GM18508 (cell line): ENCODE data around the gene RPS15.
"Not testable (repeated sequence)": the region's sequence is repeated elsewhere in the genome, so short reads cannot be mapped to it uniquely, and the experiment has no call there.

Experiments
- ATAC-seq: cut with Tn5 transposase; IDR thresholded peaks from one replicate; pipeline ENCODE4 v1.9.1; 2021; ENCODE audit warnings: moderate number of reproducible peaks; ENCODE audit not compliant: insufficient read depth, unreplicated experiment

The RPS15 gene

DNA sequence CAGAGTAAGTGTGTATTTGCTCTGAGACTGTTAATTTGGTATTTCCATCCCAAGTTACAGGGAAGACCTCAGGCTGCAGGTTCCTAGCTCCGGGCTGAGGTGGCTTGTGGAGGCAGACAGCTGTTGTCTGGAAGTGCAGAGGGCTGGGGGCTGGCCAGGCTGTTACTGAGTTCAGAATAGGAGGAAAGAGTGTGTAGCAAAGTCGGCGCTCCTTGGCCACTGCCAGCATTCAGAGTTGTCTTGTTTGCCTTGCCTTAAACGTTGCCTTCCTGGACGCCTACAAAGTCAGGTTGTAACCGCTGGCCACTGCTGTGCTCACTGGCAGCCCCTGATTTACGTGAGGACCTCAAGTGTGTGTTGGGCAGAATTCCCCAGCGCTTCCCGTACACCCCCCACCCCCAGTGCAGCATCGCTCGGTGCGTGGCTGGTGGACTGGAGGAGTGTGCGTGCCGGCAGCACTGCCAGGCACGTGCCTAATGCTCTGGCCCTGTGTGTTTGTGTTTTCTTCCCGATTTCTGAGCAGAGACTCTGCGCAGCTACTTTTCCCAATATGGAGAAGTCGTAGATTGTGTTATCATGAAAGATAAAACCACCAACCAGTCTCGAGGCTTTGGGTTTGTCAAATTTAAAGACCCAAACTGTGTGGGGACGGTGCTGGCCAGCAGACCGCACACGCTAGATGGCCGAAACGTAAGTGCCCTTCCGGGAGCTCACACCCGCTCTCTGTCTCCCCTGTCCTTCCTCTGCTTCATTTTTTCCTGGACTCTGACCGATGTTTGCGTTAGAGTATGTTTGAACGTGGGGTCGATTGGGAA is 20.3 kb upstream of the RPS15 start:
- no peak for ATAC-seq

DNA sequence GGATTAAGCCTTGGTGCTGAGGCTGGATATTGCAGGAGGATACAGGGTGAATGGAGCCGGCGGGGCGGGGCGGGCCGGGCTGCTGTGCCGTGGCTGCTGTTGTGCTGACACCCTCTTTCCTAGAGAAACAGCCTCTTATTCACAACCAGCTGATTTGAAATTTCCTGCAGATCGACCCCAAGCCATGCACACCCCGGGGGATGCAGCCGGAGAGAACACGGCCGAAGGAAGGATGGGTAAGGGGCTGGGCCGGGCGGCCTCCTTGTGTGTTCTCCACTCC is 19.8 kb upstream of the RPS15 start:
- ATAC-seq = no peak

DNA sequence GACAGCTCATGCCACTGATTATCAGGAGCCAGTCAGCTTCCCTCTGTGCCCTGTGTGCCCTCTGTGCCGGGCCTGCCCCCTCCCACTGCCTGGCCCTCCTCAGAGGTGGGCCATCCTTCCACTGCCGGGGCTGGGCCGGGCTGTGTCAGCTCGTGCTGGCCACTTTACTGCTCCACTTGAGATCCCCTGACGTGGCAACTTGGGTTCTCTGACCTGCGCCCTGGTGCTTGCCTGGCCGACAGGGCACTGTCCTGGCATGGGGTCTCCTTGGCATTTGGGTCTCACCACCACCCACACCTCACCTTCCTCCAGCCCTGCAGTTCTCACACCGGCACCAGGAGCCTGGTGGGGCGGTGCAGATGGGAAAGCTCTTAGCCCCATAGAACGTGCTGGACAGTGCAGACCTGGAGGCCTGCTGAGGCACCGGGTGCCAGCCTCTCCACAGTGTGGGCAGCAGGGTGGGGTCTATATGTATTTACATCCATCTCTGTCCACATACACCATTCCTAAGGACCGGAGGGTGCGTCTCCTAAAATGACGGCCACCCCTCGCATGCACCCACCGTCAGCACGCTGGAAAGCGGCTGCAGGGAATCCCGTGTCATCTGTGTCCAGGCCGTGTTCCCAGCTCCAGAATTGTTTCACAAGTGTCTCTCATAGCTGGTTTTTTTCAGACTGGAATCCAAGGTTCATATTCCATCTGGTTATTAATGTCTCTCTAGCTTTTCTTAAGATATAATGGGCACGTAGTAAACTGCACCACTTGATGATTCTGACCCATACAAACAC is 19.1 kb upstream of the RPS15 start:
- ATAC-seq = no peak

DNA sequence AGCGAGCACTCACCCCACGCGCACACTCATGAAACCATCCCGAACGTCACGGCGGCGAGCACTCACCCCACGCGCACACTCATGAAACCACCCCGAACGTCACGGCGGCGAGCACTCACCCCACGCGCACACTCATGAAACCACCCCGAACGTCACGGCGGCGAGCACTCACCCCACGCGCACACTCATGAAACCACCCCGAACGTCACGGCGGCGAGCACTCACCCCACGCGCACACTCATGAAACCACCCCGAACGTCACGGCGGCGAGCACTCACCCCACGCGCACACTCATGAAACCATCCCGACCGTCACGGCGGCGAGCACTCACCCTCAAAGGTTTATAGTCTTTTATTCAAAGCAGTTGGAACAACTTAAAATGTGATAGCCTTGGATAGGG is 18.1 kb upstream of the RPS15 start:
- not testable (repeated sequence) for ATAC-seq

DNA sequence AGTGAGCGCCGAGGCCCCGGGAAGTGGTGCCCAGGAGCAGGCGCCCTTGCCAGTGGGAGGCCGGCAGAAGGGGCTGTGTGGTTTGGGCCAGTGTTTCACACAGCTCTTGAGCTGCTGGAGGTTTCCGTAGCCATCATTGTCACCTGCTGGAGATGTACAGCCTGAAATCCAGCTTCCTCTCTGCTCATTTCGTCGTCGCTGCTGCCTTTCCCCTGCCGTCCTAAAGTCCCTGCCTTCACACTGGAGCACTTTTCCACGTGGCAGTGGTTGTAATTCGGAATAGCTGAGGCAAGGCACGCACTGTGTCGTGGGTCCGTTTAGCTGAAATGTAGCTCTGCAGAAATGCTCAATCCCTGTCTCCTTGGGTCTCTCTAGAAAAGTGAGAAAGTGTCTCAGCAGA is 17.6 kb upstream of the RPS15 start:
- ATAC-seq = no peak

DNA sequence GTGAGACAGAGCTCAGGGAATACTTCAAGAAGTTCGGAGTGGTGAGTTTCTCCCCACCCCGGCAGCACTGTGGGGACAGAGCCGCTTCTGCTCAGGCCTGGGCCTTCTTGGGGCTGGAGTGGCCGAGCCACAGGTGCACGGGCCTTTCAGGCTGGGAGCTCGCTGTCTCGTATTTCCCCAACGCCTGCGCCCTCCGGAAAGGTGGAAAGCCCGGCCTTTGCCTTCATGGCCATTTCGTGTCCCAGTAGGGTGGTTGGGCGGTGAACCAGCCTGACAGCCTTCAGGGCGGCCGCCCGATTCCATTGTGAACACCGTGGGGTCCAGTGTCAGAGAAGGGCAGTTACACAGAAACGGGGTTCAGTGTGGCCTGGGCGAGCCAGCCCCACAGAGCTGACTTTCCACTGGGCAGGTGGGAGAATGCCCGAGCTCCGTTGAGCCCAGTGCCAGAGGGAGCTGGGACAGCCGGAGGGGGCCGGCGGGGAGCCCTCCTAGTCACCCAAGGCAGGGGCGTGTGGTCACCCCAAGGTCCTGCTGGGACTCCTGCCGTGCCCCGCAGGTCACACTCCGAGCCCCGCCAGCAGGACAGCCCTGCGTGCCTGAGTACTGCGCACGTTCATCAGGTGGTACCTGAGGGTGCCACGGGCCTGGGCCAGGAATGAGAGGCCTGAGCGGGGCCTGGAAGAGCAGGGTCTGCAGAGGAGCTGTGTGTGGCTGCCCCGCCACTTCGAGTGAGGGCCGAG is 16.8 kb upstream of the RPS15 start:
- no peak for ATAC-seq

DNA sequence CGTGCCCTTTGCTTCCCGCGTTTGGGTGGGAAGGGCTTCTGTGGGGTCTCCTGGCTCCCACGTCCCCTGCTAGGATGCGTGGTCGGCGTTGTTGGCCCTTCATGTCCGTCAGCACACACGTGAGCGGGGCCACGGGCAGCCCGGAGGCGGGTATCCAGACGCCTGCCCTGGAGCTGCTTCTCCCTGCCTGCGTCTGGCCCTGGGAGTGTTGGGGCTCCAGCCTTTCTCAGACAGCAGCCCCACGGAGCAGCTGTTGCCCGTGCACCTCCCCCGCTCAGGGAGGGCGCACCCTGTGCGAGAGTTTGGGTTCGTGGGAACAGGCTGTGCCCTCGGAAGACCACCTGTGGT is 16.3 kb upstream of the RPS15 start:
- no peak for ATAC-seq

DNA sequence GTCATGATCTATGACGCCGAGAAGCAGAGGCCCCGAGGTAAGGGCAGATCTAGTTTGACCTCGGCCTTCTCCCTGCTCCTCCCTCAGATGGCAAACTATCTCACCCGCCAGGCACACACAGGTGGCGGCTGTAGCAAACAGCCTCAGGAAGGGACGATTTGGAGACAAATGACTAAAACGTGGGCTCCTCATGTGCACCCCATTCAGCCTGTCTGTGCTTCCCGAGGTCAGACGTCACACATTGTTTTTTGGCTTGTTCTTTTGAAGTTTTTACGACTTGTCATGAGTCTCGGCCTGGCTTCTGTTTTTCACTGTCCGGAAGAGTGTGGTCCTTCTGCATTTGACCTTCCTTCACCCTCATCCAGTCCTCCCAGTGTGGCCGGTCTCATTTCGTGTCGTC is 15.8 kb upstream of the RPS15 start:
- ATAC-seq = no peak

DNA sequence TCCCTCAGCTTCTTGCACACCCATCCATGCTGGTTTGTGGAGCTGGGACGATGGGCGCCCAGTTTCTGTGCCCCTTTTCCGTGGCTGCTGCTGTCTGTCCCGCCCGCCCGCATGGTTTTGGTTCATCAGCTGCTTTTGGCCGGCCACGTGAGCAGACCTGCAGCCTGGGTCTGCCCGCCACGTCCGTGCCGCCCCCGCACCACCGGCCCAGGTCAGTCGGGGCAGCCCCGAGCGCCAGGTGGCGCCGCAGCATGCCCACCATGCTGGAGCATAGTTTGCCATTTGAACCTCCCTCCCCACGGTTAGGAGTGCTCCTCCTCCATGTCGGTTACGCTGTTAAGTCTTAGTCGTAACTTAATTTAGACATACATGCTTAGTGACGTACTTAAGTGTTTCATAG is 15.3 kb upstream of the RPS15 start:
- ATAC-seq = no peak

DNA sequence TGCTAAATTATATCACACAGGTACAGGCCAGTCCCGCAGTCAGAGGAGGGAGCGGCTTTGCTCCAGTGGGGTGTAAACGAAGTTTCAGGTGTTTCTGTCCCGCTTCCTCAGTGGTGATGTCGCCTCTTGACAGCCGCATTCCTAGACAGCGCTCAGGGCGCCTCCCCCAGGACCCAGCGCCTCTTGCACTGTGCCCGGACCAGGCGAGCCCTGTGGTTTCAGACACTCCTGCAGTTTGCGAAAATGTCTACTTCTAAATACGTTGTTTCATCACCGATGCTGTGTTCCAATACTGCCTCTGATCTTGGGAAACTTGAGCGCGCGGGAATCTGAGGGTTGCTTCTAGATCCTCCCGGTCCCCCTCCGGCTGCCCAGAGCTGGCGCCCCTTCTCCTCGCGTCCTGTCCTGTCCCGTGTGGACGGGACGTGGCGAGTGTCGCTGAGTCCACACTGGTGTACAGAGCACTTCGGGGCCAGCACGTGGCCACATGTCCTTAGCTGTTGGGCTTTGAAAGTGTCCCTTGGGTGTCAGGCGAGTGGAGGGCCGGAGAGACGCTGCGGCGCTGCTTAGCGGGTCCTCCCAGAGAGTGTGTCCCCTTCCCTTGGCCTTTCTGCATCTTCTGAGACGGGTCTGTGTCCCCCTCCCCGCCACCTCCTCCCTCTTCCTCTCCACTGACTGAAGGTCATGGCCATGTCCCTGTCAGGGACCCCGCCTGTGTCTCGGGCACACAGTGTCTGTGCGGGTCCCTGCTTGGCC is 14.6 kb upstream of the RPS15 start:
- ATAC-seq = no peak

DNA sequence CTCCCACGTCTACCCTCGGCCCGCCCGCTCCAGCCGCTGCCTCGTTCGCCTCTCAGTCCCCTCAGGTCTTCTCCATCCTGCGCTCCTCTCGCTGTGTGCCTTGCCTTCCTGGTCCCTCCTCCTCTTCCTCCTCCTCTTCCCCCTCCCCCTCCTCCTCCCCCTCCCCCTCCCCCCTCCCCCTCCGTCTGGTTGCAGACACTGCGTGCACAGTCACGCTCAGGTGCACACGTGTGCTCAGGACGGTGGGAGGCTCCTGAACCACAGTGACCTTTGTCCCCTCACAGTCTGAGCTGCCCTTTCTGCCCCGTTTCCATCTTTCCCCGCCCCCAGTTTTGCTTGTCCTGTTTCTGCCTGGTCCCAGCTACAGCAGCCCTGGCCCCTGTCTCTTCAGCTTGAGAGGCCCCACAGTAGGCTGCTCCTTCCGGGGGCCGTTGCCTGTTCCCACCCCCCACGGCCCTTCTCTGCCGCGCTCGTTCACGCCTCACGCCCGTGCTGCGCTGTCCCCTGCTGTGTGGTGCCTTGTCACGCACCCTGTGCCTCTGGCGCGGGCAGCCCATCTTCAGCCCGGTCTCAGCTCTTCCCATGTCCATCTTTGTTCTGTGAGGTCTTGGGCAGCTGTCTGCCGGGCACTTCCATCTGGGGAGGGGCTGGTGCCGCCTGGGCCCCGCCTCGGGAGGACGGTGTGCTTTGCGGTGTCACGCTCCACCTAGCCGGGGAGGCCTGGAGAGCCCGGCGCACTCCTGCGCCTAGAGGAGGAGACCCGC is 13.8 kb upstream of the RPS15 start:
- ATAC-seq = no peak

DNA sequence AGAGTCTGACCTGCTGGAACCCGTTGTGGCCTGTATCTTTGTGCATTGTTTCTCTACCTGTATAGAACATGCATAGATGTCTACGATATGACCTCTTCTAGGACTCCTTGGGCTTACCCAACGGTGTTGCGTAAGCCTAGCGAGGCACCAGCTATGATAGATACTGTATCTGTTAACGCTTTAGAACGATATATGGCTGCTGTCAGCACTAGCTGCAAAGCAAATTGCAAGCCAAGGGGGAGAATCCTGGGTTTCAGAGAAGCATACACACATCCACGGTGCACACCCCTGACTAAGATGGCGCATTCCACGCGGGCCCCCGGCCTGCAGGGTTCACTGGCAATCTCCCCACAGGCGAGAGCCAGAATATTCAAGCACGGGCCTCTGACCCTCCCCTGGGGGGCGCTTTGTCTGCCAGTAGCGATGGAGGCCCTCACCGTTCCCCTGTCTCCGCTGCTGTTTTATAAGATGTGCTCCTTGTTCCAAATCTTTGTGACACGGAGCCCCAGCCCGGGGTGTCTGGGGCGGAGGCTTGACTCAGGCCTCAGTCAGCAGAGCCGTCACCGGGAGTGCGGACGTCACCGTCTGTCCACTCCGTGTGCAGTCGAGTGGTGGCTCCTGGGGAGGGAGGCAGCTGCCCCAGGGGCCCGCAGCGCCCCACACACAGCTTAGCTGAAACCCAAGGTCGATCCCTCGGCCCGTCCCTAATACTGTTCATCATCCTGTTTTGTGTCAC is 12.9 kb upstream of the RPS15 start:
- no peak for ATAC-seq

DNA sequence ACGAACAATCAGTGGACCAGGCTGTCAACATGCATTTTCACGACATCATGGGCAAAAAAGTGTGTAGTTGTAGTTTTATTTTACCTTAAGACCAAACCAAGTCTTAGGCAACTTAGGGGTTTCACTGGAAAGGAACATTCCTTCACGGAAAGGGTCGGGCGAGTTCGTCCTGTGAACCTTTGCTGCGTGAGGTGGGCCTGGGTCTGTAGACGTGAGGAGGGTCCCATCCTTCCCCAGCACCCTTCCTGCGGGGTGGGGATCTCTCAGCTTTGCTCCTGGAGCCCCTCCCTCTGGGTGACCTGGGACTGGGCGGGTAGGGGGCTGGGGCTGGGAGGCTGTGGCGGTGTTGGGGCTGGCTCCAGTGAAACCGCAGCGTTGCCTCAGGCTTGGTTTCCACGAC is 12.3 kb upstream of the RPS15 start:
- ATAC-seq = no peak

DNA sequence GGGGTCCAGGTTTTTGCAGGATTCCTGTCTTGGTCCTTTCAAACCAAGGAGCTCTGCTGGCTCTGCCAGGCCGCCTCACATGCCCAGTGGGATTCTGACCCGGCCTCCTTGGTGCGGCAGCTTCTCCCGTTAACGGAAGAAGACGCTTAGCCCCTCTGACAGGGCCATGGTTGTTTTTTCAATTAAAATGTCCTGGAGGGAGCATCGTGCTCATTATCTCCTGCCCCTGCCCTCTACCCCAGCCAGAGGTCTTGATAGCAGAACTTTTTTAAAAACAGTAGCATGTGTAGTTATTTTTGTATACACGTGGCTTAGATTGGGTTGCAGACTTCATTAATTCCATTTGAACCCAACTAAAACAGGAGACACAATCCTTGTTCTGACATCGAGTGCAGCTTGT is 11.5 kb upstream of the RPS15 start:
- ATAC-seq = no peak

DNA sequence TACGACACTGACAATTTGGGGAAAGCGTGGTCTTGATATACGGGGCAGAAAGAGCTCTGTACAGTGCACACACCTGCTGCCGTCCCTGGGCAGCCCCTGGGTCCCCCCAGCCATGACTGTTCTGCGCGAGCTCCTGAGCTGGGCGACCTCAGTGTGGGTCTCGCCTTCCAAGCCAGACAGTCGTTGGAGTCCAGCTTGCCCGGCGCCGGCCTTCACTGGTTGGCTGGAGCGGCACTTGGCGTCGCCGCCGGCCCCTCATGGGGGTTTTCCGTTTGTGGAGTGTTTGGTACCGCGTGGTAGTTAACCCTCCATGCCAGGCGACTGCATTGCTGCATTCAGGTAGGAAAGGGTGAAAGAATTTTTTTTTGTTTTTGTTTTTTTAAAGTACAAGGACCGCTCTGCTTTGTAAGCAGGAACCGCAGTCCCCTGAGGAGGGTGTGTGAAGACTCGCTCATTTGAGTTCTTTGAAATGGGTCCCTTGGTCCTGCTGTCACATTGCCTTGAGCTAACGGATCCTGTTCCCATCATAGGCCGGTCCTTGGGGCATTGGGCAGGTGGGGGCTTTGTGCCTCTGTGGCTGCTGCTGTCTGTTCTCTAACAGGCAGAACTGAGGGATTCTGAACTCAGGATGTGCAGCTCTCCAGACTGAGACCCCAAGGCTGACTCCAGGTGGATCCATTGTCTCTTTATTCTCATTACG is 10.8 kb upstream of the RPS15 start:
- ATAC-seq = no peak

DNA sequence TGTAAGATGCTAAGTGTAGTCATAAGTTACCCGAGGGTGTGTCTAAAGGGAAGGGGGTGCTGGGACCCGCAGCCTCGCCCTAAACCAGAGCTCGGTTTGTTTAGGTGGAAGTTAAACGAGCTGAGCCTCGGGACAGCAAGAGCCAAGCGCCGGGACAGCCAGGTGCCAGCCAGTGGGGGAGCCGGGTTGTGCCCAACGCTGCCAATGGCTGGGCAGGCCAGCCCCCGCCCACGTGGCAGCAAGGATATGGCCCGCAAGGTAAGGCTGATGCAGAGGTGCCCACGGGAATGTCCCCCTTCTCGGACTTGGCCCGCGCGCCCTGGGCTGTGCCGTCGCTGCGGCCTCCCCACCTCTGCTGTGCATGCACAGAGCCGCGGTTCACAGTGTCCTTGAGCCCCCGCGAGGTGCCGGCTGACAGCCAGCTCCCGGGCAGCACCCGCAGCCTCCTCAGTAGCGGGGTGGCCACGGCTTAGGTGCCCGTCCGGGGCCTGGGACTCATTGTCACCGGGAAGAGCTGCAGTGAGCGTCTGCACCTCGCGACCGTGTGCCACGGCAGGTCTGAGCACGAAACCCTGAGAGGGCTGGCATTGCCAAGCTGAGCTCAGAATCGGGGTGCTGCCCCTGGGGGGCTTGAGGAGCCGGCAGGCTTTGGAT is 9.3 kb upstream of the RPS15 start:
- ATAC-seq = no peak

DNA sequence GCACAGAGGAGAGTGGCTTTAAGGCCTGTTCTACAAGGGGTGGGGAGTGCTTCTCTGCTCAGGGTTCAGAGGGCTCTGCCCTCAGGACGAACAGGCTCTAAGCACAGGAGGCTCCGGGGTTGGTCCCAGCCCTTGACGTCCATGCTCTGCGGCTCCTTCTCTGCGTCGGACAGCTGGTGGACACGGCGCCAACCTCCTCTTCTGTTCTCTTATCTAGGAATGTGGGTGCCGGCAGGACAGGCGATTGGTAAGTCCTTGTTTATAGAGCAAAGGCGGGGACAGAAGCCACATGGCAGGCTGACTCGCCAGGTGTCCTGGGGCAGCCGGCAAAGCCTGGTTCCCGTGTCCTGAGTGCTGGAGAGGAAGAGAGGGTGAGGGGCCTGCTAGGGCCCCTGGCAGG is 8.4 kb upstream of the RPS15 start:
- no peak for ATAC-seq

DNA sequence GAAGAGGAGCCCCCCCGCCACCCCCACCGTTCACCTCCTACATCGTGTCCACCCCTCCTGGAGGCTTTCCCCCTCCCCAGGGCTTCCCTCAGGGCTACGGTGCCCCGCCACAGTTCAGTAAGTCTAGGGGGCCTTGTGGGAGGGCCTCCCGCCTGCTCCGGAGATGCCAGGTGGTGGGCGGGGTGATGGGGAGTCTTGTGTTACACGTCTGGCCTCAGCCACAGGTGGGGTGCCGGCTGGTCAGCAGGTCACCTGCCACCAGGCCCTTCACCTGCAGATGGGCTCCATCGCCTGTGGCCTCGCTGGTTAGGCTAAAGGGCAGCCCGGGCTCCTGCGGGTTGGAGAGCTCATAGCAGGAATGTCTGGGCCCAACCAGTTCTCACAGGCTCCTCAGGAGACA is 8.0 kb upstream of the RPS15 start:
- no peak for ATAC-seq
